H9 (cell line): ENCODE data around the gene RBM42. TPM values are rescaled to one million over a fixed set of nuclear protein-coding genes. Genes with fewer than 3 reads are reported as not detected.

Source experiments
- DNase-seq: peaks from one replicate; pipeline ENCODE4 v3.0.0-alpha.2; 2017
- H2AFZ ChIP-seq: one replicate; pipeline ENCODE4 v1.6.1; 2013; ENCODE audit warnings: mild to moderate bottlenecking, low read length, control low read depth, moderate library complexity
- H2AK5ac ChIP-seq: 2 replicates; pipeline ENCODE4 v1.6.1; 2013; ENCODE audit warnings: low read length, control low read depth, mixed read lengths; ENCODE audit not compliant: insufficient read length
- H2BK120ac ChIP-seq: one replicate; pipeline ENCODE4 v1.6.1; 2013; ENCODE audit warnings: low read depth, mild to moderate bottlenecking, low read length, control low read depth, inconsistent platforms; ENCODE audit not compliant: poor library complexity, severe bottlenecking
- H2BK12ac ChIP-seq: 2 replicates; pipeline ENCODE4 v1.6.1; 2013; ENCODE audit warnings: low read length, control low read depth, mixed read lengths, low read depth; ENCODE audit not compliant: insufficient read length
- H2BK15ac ChIP-seq: 2 replicates; pipeline ENCODE4 v1.6.1; 2013; ENCODE audit warnings: low read depth, low read length, control low read depth
- H2BK20ac ChIP-seq: one replicate; pipeline ENCODE4 v1.6.1; 2013; ENCODE audit warnings: low read depth, mild to moderate bottlenecking, low read length, control low read depth, inconsistent platforms; ENCODE audit not compliant: poor library complexity, severe bottlenecking
- H2BK5ac ChIP-seq: 2 replicates; pipeline ENCODE4 v1.6.1; 2013; ENCODE audit warnings: low read length, control low read depth, mixed read lengths; ENCODE audit not compliant: insufficient read length
- H3K14ac ChIP-seq: 2 replicates; pipeline ENCODE4 v1.6.1; 2013; ENCODE audit warnings: low read length, control low read depth; ENCODE audit not compliant: insufficient read depth
- H3K18ac ChIP-seq: 2 replicates; pipeline ENCODE4 v1.6.1; 2013; ENCODE audit warnings: low read depth, mild to moderate bottlenecking, mixed read lengths, low read length, control low read depth; ENCODE audit not compliant: insufficient read length
- H3K23ac ChIP-seq: 2 replicates; pipeline ENCODE4 v1.6.1; 2013; ENCODE audit warnings: low read length, control low read depth, mixed read lengths, low read depth; ENCODE audit not compliant: insufficient read length
- H3K23me2 ChIP-seq: 2 replicates; pipeline ENCODE4 v1.6.1; 2013; ENCODE audit warnings: low read depth, mild to moderate bottlenecking, mixed read lengths, low read length, control low read depth; ENCODE audit not compliant: insufficient read length, poor library complexity, severe bottlenecking
- H3K27ac ChIP-seq: 2 replicates; pipeline ENCODE4 v1.5.1; 2013; ENCODE audit warnings: low read length, control low read depth, mixed read lengths, low read depth; ENCODE audit not compliant: insufficient read length
- H3K27me3 ChIP-seq: 2 replicates; pipeline ENCODE4 v1.6.1; 2013; ENCODE audit warnings: low read length, control low read depth, inconsistent platforms; ENCODE audit not compliant: insufficient read depth
- H3K4ac ChIP-seq: 2 replicates; pipeline ENCODE4 v1.6.1; 2013; ENCODE audit warnings: low read depth, mild to moderate bottlenecking, control low read depth, inconsistent platforms, low read length, moderate library complexity
- H3K4me1 ChIP-seq: 2 replicates; pipeline ENCODE4 v1.6.1; 2013; ENCODE audit warnings: low read length, control low read depth, inconsistent platforms; ENCODE audit not compliant: insufficient read depth
- H3K4me2 ChIP-seq: 2 replicates; pipeline ENCODE4 v1.6.1; 2013; ENCODE audit warnings: low read length, control low read depth, mixed read lengths; ENCODE audit not compliant: insufficient read length, insufficient read depth
- H3K56ac ChIP-seq: 2 replicates; pipeline ENCODE4 v1.6.1; 2013; ENCODE audit warnings: low read depth, mild to moderate bottlenecking, mixed read lengths, low read length, control low read depth; ENCODE audit not compliant: insufficient read length
- H3K79me1 ChIP-seq: 2 replicates; pipeline ENCODE4 v1.6.1; 2013; ENCODE audit warnings: low read depth, mild to moderate bottlenecking, moderate library complexity, low read length, control low read depth, inconsistent platforms; ENCODE audit not compliant: insufficient read depth, poor library complexity, severe bottlenecking
- H3K79me2 ChIP-seq: 2 replicates; pipeline ENCODE4 v1.6.1; 2013; ENCODE audit warnings: low read length, control low read depth, inconsistent platforms; ENCODE audit not compliant: insufficient read depth
- H3K9ac ChIP-seq: 2 replicates; pipeline ENCODE4 v1.6.1; 2013; ENCODE audit warnings: low read length, control low read depth, mixed read lengths; ENCODE audit not compliant: insufficient read length; ENCODE audit errors: extremely low read depth
- H3K9me3 ChIP-seq: one replicate; pipeline ENCODE4 v1.6.1; 2013; ENCODE audit warnings: low read depth, low read length, inconsistent platforms; ENCODE audit not compliant: control insufficient read depth
- H3T11ph ChIP-seq: one replicate; pipeline ENCODE4 v1.6.1; 2013; ENCODE audit warnings: mild to moderate bottlenecking, low read length, control low read depth, inconsistent platforms
- H4K20me1 ChIP-seq: one replicate; pipeline ENCODE4 v1.6.1; 2013; ENCODE audit not compliant: control insufficient read depth, insufficient read length, insufficient read depth
- H4K5ac ChIP-seq: 2 replicates; pipeline ENCODE4 v1.6.1; 2013; ENCODE audit warnings: low read depth, mild to moderate bottlenecking, mixed read lengths, low read length, control low read depth; ENCODE audit not compliant: insufficient read length
- H4K8ac ChIP-seq: replicated peaks from 2 replicates; pipeline ENCODE4 v1.6.1; 2013; ENCODE audit warnings: low read length, control low read depth, mixed read lengths, low read depth; ENCODE audit not compliant: insufficient read length
- H4K91ac ChIP-seq: 2 replicates; pipeline ENCODE4 v1.6.1; 2013; ENCODE audit warnings: low read depth, mild to moderate bottlenecking, moderate library complexity, mixed read lengths, low read length, control low read depth; ENCODE audit not compliant: insufficient read length
- H3K27ac Mint-ChIP-seq, 3 experiments: 2 replicates in 2 of 3; 3 replicates in 1 of 3; pipeline ENCODE4 v1.8.0; 2020 to 2021; ENCODE audit warnings: mixed read lengths in 3 of 3, mild to moderate bottlenecking in 1 of 3, moderate library complexity in 1 of 3
- H3K27me3 Mint-ChIP-seq: 2 replicates; pipeline ENCODE4 v1.8.0; 2021; ENCODE audit warnings: low read depth, mild to moderate bottlenecking, moderate library complexity, mixed read lengths
- H3K36me3 Mint-ChIP-seq, 3 experiments: 2 replicates in 2 of 3; 3 replicates in 1 of 3; pipeline ENCODE4 v1.8.0; 2020 to 2021; ENCODE audit warnings: low read depth in 3 of 3, mixed read lengths in 3 of 3; ENCODE audit not compliant: insufficient read depth in 1 of 3
- H3K4me1 Mint-ChIP-seq, 2 experiments: 2 replicates each; pipeline ENCODE4 v1.8.0; 2020; ENCODE audit warnings: mixed read lengths in 2 of 2
- H3K4me3 Mint-ChIP-seq, 2 experiments: 2 replicates in 1 of 2; 3 replicates in 1 of 2; pipeline ENCODE4 v1.8.0; 2020 to 2021; ENCODE audit warnings: mild to moderate bottlenecking in 2 of 2, mixed read lengths in 2 of 2, moderate library complexity in 1 of 2
- H3K9me3 Mint-ChIP-seq, 2 experiments: 2 replicates in 1 of 2; 3 replicates in 1 of 2; pipeline ENCODE4 v1.8.0; 2020; ENCODE audit warnings: mild to moderate bottlenecking in 2 of 2, mixed read lengths in 2 of 2, moderate library complexity in 1 of 2
- CTCF ChIP-seq: fragments of 200-600 bp; sonication (generic); conservative IDR thresholded peaks from 3 replicates; pipeline ENCODE4 v1.8.0; 2021; ENCODE audit warnings: antibody characterized with exemption, mild to moderate bottlenecking
- WGBS: extraction: QIAGEN DNeasy Blood & Tissue Kit; methylation state at CpG from one replicate; pipeline ENCODE4 v1.1.7; 2013; ENCODE audit warnings: missing lambda C conversion rate, low lambda C conversion rate, mixed read lengths; ENCODE audit not compliant: insufficient read length; ENCODE audit errors: extremely low coverage; 5-methylcytosine and 5-hydroxymethylcytosine counted together
- total RNA-seq: library from RNA; stranded (reverse); gene quantifications from 2 replicates; pipeline ENCODE4 v1.2.1, GENCODE V29; 2021

The RBM42 gene
- total RNA-seq, 1 experiment from 2014 or later = 83.3 TPM

- Histone ChIP-seq H3K56ac (no peak overlapping the region), H3K27ac (no peak overlapping the region), H2BK20ac (no peak overlapping the region), H3K4me1 (no peaks in the 10 kb centered on the region), H2BK120ac (no peak overlapping the region), H3K9me3 (no peaks in the 10 kb centered on the region), H3K9ac (peak overlapping the region; percentile 4), H2BK15ac (no peak overlapping the region), H2AFZ (no peak overlapping the region), H3K14ac (peak overlapping the region; percentile 59; the same call in 1 of the 2 replicates), H4K91ac (no peak overlapping the region), H3K27me3 (no peaks in the 10 kb centered on the region), H2BK5ac (no peak overlapping the region), H2BK12ac (no peak overlapping the region), H3K23me2 (peaks cover 11% of the 10 kb centered on the region), H4K5ac (no peak overlapping the region), H3T11ph (no peak overlapping the region), H3K18ac (peak overlapping the region; percentile 81), H3K79me1 (no peaks in the 10 kb centered on the region), H3K23ac (no peak overlapping the region), H3K4me2 (peak overlapping the region; percentile 31), H3K79me2 (no peaks in the 10 kb centered on the region), H4K8ac (no peak overlapping the region), H4K20me1 (no peaks in the 10 kb centered on the region), H2AK5ac (no peak overlapping the region), H3K4ac (no peak overlapping the region)
- no peak for TF ChIP-seq CTCF
- DNase-seq = peak; percentile 83
- peaks cover 4 to 6% of the 10 kb centered on the region in 2 experiments; a peak in 3 of 4 replicates for H3K4me1 Mint-ChIP-seq
- H3K27ac Mint-ChIP-seq = no peak overlapping the region; a peak in 2 of 7 replicates
- peak overlapping the region; percentile 73 to 93 for H3K4me3 Mint-ChIP-seq
- H3K9me3 Mint-ChIP-seq = no peaks in the 10 kb centered on the region
- no peaks in the 10 kb centered on the region; a peak in 1 of 7 replicates for H3K36me3 Mint-ChIP-seq
- peaks cover 36% of the 10 kb centered on the region for H3K27me3 Mint-ChIP-seq
- no CpG with 5 or more reads among the region's 39 CpGs for WGBS
Measured at GRCh38 chr19:35673121-35673804, 44.4 kb downstream of the RBM42 start.
